GM20431 (cell line): Measurements from ENCODE around the gene FIS1.
"Not testable (repeated sequence)": the region's sequence is repeated elsewhere in the genome, so short reads cannot be mapped to it uniquely, and the experiment has no call there.

ENCODE experiments used
- in situ Hi-C: fragments of 300-500 bp; cut with MseI, MboI; formaldehyde crosslinking; loops from one replicate; pipeline ENCODE4 v1.15.0; 2020; ENCODE audit warnings: low sequenced_read_pairs; ENCODE audit not compliant: unreplicated experiment

The FIS1 gene

DNA sequence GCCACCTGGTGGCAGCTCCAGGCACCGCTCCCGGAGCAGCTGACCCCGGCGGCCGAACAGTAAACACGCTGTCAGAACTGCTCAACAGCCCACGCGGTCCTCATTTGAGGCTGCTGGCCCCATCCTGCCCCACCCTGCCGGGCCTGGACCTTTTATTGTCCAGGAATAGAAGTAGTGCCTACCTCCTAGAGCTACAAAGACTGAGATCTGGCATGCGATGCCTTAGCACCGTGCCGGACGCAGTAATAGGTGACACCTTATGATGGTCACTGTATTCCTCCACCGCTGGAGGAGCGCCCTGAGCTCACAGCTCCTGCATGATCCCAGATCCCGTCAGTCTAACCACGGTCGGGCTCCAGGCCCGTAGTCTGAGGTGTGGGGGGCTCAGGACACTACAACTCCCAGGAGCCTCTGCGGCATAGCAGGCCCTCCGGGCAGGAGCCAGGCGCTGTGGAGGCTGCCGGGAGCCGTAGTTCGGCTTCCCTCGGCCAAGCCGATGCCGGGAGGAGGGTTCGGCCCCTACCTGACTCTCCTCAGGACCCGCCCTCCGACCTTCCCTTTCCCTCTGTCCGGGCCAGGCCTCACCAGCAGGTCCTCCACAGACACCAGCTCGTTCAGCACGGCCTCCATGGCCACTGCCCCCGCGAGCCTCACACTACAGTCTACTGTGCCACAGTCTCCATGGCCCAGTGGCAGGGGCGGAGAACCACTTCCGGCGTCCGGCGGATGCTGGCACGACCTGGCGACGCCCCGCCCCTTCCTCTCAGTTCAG, at the start of gene FIS1:
FIS1 (minus strand) TSS at position 707 of the 772 bp plus-strand sequence; CDS start at position 630, 77 bp downstream.
- in situ Hi-C loops: no loop called here

DNA sequence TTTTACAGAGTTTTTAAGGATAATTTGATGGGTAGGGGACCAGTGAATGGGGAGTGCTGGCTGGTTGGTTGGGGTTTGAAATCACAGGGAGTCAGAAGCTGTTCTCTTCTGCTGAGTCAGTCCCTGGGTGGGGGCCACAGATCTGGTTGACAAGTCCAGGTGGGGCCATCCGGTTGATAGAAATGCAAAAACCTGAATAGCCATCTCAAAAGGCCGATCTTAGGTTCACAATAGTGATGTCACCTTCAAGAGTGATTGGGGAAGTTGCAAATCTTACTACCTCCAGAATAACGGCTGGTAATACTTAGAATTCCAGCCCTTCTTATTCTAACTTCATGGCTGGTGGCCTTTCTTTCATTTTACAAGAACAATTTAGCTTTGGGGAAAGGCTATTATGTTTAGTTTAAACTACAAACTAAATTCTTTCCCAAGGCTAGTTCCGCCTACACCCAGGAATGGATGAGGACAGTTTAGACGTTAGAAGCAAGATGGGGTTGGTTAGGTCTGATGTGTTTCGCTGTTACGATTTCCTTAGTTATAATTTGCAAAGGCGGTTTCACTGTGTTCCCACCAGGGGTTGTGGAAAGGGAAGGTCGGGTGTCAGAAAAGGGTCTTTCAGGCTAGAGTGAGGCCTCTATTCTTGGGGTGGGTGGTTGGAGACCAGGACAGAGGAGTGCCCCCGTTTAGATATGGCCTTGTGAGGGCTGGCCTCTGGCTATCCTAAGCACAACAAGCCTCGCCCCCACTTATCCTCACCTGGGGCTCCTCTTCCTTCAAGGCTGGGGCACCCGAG, 49.4 kb upstream of the FIS1 start:
- in situ Hi-C loops: no loop called here

DNA sequence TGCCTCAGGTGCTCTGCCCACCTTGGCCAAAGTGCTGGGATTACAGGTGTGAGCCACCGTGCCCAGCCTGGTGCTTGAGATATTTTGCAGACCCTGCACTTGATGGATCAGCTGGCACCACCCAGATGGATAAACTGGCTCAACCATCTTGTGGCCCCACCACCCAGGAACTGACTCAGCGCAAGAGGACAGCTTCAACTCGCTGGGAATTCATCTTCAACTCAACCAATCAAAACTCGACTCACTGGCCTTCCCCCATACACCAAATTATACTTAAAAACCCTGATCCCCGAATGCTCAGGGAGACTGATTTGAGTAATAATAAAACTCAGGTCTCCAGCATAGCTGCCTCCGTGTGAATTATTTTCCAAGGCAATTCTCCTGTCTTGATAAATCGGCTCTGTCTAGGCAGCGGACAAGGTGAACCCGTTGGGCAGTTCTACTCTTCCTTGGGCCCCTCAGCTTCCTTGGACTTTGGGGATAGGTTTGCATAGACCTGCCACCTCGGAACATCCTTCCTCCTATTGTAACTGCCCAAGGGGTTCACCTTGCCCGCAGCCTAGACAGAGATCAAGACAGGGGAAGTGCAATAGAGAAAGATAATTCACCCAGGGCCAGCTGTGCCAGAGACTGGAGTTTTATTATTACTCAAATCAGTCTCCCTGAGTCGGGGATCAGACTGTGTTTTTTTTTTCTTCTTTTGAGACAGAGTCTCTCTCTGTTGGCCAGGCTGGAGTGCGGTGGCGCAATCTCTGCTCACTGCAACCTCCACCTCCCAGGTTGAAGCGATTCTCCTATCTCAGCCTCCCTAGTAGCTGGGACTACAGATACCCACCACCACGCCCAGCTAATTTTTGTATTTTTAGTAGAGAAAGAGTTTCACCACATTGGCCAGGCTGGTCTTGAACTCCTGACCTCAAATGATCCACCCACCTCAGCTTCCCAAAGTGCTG, 48.5 kb upstream of the FIS1 start:
- in situ Hi-C loops: not testable (repeated sequence)

DNA sequence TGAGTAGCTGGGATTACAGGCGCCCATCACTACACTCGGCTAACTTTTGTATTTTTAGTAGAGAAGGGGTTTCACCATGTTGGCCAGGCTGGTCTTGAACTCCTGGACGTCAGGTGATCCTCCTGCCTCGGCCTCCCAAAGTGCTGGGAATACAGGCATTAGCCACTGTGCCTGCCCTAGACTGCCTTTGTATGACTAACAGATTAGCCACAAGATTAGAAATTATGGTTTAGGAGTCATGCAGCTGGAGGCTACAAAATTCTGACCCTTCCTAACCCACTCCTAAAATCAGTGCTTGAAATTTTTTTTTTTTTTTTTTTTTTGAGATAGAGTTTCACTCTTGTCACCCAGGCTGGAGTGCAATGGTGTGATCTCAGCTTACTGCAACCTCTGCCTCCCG, 47.7 kb upstream of the FIS1 start:
- in situ Hi-C loops: not testable (repeated sequence)

DNA sequence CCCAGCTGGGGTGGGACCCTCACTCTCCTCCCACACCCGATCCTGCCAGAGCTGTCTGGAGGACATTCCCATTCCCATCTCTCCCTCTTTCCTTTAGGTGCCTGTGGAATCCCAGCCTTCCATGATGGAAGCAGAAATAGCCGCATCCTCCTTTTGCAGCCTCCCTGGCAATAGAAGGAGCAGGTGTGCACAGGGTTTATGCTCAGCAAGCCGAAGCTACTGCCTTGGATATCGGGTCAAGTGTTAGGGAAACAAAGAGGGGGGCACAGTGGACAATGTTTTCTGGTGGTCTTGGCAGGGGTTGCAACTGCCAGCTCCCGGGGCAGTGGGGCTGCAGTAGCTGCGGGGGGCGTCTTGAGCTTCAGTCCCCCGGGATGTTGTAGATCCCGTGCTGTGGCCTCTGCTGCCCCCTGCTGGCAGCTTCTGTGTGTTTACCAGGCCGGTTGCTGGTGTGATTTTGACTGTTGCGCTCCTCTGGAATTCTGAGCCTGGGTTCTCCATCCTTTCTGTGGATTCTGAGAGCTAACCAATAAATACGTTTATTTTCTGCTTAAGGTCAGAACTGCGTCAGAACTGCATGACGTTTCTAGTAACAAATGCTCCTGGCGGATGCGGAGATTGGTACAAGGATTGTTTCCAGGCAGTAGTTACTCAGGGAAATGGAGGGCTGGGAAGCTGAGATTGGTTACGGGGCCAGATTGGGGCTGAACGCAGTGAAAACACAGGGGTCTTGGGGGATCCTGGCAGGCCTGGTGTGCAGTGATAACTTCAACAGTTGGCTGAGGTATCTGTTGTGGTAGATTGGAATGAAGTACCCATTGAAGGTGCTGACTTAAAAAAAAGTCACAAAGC, 45.5 kb upstream of the FIS1 start:
- in situ Hi-C loops: not testable (repeated sequence)

DNA sequence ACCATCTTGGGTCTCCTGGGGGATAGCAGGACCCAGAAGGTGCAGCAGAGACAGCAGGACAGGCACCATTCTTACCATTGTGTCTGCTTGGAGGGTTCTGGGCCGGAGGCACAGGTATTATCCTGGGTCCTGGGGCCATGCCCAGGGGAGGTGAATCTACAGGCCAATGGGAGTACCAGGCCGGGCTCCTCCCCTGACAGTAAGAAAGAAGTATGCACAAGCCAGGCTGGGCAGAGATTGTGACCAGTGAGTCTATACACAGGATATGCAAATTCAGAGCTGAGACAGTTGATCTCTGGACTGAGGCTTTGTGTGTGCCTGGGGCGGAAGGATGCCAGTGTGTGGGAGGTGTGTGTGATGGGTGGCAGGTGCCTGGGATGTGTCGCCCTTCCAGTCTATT, 44.8 kb upstream of the FIS1 start:
- in situ Hi-C loops: not testable (repeated sequence)

DNA sequence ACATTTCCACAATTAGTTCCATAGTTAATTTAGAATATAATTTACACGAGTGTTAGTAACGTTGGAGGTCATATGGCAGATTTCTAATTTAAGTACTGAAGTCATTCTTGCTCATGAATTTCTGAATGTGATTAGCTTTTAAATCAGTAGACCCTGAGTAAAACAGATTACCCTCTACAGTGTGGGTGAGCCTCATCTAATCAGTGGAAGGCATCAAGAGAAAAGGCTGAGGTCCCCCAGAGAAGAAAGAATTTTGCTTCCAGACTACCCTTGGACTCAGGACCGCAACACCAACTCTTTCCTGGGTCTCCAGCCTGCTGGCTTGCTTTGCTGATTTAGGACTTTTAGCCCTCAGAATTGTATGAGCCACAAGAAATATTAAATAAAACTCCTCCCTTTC, 43.6 kb upstream of the FIS1 start:
- in situ Hi-C loops: no loop called here

DNA sequence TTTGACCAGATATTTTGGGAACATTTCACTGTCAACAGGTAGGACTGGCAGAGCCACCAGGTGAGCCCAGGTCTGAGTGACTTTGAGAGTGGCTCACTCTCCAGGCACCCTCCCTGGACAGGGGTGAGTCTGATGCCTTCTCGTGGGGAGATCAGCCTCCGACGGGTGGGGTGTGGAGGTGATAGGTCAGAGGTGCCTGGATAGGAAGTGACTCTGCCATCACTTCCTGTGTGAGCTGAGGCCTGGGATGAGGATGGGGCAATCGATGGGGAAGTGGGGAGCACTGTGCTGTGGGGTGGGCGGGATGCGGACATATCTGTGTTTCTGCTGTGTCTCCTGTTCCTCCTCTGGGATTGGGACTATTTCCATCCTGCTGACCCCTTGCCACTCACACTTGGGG, 42.2 kb upstream of the FIS1 start:
- in situ Hi-C loops: no loop called here

DNA sequence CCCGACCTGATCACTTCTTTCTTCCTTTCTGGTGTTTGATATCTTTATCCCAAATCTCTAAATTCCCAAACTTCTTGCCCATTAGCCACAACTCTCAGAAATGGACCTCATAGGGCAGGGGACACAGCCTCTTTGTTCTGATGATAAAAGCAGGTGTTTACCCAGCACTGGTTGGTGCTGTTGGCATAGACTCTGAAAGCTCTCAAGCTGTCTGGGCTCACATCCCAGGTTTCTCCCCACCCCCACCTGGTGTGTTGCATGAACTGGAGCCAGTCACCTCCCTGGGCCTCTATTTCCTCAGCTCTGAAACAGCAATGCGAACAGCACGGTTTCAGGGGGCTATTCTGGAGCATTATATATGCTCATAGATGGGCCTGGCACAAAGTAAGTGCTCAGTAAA, 41.0 kb upstream of the FIS1 start:
- in situ Hi-C loops: not testable (repeated sequence)

DNA sequence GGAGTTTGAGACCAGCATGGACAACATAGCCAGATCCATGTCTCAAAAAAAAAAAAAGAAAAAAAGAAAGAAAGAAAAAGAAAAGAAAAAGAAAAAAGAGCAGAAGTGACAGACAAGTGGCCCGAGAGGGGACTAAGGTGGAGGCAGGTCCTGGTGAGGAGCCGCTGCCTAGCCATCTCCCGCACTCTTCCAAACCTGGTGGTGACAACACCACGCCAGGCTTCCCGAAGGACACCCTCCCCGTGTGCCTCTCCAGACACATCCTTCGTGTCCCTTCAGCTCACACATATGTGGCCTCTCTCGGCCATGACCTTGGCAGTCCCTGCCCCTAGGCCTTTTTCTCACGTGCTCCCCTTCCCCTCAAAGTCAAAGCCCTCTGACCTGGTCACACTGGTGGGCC, 40.3 kb upstream of the FIS1 start:
- in situ Hi-C loops: no loop called here

DNA sequence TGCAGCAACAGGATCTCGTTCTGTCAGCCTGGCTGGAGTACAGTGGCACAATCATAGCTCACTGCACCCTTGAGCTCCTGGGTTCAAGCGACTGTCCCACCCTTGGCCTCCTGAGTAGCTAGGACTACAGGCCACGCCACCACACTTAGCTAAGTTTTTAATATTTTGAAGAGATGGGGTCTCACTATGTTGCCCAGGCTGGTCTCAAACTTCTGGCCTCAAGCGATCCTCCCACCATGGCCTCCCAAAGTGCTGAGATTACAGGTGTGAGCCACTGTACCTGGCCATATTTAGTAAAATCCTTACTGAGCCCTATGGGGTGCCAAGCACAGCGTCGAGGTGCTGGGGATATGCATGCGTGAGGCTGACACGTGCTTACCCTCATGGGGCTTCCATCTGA, 36.0 kb upstream of the FIS1 start:
- in situ Hi-C loops: not testable (repeated sequence)

DNA sequence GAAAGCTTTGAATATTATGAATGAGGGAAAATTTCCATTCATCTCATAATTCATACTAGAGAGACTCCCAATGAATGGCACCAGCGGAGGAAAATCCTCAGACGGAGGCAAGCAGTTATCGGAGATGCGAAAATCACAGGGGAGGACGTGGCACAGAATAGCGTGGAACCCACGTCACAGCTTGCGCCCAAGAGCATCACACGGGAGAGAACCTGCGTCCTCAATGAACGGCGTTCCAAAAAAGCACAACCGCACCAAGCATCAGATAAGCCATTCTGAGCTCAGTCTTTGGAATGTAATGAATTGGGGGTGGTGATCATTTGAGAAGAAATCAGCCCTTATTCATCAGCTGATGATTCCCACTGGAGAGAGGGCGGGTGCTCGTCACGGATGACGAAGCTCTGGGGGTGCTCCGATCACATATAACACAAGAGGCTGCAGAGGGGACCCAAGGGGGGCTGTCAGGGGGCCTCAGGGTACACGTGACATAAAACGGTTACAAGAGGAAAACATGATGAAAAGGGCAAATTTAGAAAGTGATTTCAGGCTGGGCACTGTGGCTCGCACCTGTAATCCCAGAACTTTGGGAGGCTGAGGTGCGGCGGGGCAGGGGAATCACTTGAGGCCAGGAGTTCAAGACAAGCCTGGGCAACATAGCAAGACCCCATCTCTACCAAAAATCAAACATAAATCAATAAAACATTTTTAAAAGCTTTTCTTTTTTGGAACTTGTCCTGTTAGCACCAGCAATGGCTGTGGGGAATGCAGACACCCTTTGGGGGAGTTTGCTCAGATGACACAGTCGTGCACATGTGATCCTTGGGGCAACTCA, 33.8 kb upstream of the FIS1 start:
- in situ Hi-C loops: no loop called here

DNA sequence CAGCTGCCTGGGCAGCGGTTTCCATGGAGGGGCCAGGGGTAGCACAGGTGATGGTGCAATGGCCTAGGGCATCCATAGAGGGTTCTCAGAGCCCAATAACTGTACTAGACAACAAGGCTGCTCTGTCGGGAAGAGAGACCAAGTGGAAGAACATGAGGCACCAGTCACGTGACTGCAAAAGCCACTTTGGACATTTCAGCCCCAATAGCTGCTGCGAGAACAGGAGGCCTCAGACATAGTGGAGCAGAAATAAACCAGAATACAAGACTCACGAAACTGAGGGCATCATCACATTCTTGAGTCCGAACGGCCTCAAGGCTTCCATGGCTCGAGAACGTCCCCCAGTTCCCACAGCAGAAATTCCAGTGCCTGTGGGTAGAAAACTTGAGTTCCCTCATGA, 32.3 kb upstream of the FIS1 start:
- in situ Hi-C loops: no loop called here

DNA sequence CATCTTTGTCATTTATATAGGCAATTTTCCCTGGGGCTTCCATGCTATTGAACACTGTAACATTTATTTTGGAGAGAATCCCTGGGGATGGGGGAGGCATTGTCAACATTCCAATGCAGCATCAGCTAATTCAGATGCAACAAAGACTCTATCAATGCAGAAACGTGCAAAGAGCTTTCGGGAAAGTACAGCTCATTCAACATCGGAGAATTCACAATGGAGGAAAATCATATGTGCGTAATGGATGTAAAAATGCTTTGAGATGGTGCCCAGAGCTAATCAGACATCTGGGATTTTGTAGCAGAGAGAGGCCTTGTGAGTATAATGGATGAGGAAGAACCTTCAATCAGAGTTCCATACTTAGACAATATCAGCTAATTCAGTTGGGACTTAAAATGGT, 28.3 kb upstream of the FIS1 start:
- in situ Hi-C loops: no loop called here

DNA sequence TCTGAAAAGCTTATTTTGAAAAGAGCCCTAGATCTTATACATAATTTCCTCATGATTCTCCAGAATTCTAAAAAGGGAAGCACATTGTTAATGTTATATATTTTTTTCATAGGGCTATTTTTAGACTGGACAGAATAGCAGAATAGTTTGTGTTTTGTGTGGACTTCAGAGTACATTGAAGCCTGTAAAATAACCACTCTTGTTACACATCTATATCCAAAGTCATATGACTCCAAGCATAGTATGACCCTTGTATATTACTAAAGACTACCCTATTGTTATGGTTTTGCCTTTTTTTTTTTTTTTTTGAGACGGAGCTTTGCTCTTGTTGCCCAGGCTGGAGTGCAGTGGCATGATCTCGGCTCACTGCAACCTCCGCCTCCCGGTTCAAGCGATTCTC, 26.1 kb upstream of the FIS1 start:
- in situ Hi-C loops: no loop called here

DNA sequence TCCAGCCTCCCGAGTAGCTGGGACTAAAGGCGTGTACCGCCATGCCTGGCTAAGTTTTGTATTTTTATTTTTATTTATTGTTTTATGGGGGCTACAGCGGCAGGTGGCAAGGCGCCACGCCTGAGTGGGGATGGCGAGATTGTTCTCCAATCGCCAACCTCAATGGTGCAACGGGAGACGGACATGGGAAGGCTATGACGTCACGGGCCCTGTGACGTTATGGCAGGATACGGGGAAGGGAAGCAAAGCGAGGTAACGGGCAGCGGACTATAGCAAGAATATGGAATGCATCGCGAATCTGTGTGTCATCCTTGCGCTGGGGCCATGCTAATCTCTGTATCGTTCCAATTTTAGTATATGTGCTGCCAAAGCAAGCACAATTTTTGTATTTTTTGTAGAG, 24.8 kb upstream of the FIS1 start:
- in situ Hi-C loops: no loop called here

DNA sequence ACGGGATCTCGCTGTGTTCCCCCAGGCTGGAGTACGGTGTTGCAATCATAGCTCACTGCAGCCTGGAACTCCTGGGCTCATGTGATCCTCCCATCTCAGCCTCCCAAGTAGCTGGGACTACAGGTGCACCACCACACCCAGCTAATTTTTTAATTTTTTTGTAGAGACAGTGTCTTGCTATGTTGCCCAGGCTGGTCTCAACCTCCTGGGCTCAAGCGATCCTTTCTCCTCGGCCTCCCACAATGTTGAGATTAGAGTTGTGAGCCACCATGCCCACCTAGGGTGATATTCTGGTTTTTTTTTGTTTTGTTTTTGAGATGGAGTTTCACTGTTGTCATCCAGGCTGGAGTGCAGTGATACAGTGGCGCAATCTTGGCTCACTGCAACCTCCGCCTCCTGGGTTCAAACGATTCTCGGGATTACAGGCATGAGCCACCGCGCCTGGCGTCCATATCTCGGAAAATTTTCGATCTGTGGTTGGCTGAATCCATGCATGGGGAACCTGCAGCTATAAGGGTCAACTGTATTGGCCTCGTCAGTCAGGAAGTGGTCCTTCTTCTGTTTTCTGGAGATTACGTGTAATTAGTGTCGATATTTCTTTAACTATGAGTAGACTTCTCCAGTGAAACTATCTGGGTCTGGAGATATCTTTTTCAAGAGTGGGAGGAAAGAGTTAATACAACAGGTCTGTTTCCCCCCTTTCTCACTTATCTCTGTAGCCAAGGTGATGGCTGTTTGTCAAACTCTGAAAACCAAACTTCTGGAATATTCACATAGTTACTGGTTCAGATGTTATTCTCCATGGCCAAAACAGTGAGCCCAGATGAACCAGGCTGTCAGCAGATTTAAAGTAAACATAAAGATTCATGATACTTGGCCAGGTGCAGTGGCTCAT, 21.0 kb upstream of the FIS1 start:
- in situ Hi-C loops: no loop called here
